ENCODE results near the gene PRSS2. TPM values are rescaled to one million over a fixed set of nuclear protein-coding genes. Genes with fewer than 3 reads are reported as not detected.

PRSS2 gene
- total RNA-seq, 1 experiment from 2014 or later = 0.40 TPM

- peaks cover 70% of the 10 kb centered on the region for H3K4me1 ChIP-seq (ENCODE audit: insufficient read depth, low read length)
- H3F3A ChIP-seq (ENCODE audit: low read length, unreplicated experiment) = no peaks in the 10 kb centered on the region
- peaks cover 50% of the 10 kb centered on the region for H3K79me2 ChIP-seq (ENCODE audit: low read length)
- H3K4me2 ChIP-seq (ENCODE audit: low read length) = peak overlapping the region; percentile 84
- no peaks in the 10 kb centered on the region for H3K9me2 ChIP-seq (replicated peaks; ENCODE audit: low read length)
- H3K9me3 ChIP-seq (ENCODE audit: low read length) = no peaks in the 10 kb centered on the region
- no TSS peak for BruUV-seq (replicated peaks)
- peaks cover 3% of the 10 kb centered on the region; the same call in 1 of the 2 replicates for H3K36me3 ChIP-seq (ENCODE audit: low read depth, low read length)
- ATAC-seq (peak; percentile 37), DNase-seq (peak; percentile 91)
- no peaks in the 10 kb centered on the region for H4K20me1 ChIP-seq (ENCODE audit: low read length)
- H3K27ac ChIP-seq (ENCODE audit: low read length) = peak overlapping the region; percentile 99
- peak overlapping the region; percentile 100 for H3K9ac ChIP-seq (ENCODE audit: low read length)
- H3K4me3 ChIP-seq (ENCODE audit: low read length) = peak overlapping the region; percentile 83
- TF ChIP-seq CTCF (conservative IDR thresholded peaks at IDR 0.05; ENCODE audit: low read depth, low read length) (no peak), EZH2phosphoT487 (IDR thresholded peaks at IDR 0.05; ENCODE audit: borderline replicate concordance, low read length) (no peak), EZH2 (IDR thresholded peaks at IDR 0.05; ENCODE audit: low read length, unreplicated experiment) (no peak)
- POLR2A ChIA-PET (ENCODE audit: unreplicated experiment) = interaction anchor here (0.6 to 1.0 kb wide), 2 partner anchors 13 to 18 kb away, joined by 5 to 7 read pairs; no protein-coding TSS in a partner anchor
- H3K27me3 ChIP-seq (ENCODE audit: low read length) = no peaks in the 10 kb centered on the region
- H2AFZ ChIP-seq (ENCODE audit: low read length) = no peak overlapping the region
- CTCF ChIA-PET = interaction anchor here (1.8 kb wide), 1 partner anchor 12 kb away, joined by 8 read pairs; no protein-coding TSS in a partner anchor
- intact Hi-C loops (cut with micrococcal nuclease) = no loop called here
Observed at GRCh38 chr7:142795339-142795863, 24.6 kb downstream of the PRSS2 start.

GRCh38 chr7:142796001-142796500 is 25.3 kb downstream of the PRSS2 start:
- TSS peak; percentile 77 for BruUV-seq (replicated peaks)
- ATAC-seq = peak; percentile 41
- H3K4me2 ChIP-seq (ENCODE audit: low read length) = peak overlapping the region; percentile 84
- peak overlapping the region; percentile 99 for H3K27ac ChIP-seq (ENCODE audit: low read length)
- H3K9me3 ChIP-seq (ENCODE audit: low read length) = no peaks in the 10 kb centered on the region
- no peak for TF ChIP-seq EZH2 (IDR thresholded peaks at IDR 0.05; ENCODE audit: low read length, unreplicated experiment)
- no peak for TF ChIP-seq EZH2phosphoT487 (IDR thresholded peaks at IDR 0.05; ENCODE audit: borderline replicate concordance, low read length)
- TF ChIP-seq CTCF (conservative IDR thresholded peaks at IDR 0.05; ENCODE audit: low read depth, low read length) = no peak
- no peaks in the 10 kb centered on the region for H4K20me1 ChIP-seq (ENCODE audit: low read length)
- H2AFZ ChIP-seq (ENCODE audit: low read length) = 0 out of 2 replicates have a peak overlapping the region, but pooled peaks have one; percentile 36
- H3F3A ChIP-seq (ENCODE audit: low read length, unreplicated experiment) = no peaks in the 10 kb centered on the region
- intact Hi-C loops (cut with micrococcal nuclease) = loop anchor here (1.0 kb wide), 1 partner anchor 15 kb away; no protein-coding TSS in a partner anchor
- H3K4me1 ChIP-seq (ENCODE audit: insufficient read depth, low read length) = peaks cover 65% of the 10 kb centered on the region
- DNase-seq = peak; percentile 47
- ChIA-PET POLR2A (ENCODE audit: unreplicated experiment) (interaction anchor here (1.0 kb wide), 1 partner anchor 17 kb away, joined by 5 read pairs; no protein-coding TSS in a partner anchor), CTCF (interaction anchor here (1.8 kb wide), 1 partner anchor 13 kb away, joined by 8 read pairs; no protein-coding TSS in a partner anchor)
- peaks cover 7% of the 10 kb centered on the region; the same call in 1 of the 2 replicates for H3K36me3 ChIP-seq (ENCODE audit: low read depth, low read length)
- peak overlapping the region; percentile 100 for H3K9ac ChIP-seq (ENCODE audit: low read length)
- H3K27me3 ChIP-seq (ENCODE audit: low read length) = no peaks in the 10 kb centered on the region
- H3K9me2 ChIP-seq (replicated peaks; ENCODE audit: low read length) = no peaks in the 10 kb centered on the region
- peak overlapping the region; percentile 83 for H3K4me3 ChIP-seq (ENCODE audit: low read length)
- H3K79me2 ChIP-seq (ENCODE audit: low read length) = peaks cover 56% of the 10 kb centered on the region
